Activated naive CD4-positive, alpha-beta T cell treated with Interleukin-2 at 50 U/mL for 16 hours (primary cell): ENCODE results near the gene STIL.
"Not testable (repeated sequence)": the region's sequence is repeated elsewhere in the genome, so short reads cannot be mapped to it uniquely, and the experiment has no call there.

Experiments used
- DNase-seq: peaks from one replicate; pipeline ENCODE4 v3.0.0-alpha.2; 2020

The STIL gene

DNA sequence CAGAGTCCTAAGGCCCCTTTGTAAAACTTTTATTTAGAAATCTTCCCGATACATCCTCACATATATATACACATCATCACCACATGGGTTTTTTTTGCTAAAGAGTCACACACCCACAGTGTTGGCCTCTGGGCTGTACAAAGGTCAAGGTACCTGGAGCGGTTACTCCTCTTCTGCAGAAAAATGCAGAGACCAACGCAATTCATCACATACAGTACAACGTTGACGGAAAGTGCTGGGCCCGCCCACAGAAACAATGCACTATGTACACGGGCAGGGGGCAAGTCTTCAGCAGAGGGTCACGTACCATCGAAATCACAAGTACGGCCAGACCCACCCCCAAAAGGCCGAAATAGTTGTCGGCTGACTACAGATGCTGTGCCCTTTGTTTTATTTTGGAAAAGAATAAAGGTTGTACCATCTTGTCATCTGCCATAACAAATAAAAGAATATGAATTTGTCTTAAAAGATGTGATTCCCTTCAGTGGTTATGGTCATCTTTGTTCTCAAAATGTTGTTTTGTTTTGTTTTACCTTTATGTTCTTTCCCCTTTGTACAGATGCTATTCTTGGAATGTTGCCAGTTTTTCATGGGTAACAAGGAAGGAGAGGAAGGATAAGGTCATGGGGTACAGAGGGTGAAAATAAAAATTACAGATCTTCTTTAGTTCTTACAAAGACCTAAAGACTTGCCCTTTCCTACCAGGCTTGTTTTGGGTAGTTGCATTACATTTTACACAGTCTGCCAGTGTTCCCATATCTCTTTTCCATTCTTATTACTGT, 97.5 kb downstream of the STIL start:
- no peak for DNase-seq

DNA sequence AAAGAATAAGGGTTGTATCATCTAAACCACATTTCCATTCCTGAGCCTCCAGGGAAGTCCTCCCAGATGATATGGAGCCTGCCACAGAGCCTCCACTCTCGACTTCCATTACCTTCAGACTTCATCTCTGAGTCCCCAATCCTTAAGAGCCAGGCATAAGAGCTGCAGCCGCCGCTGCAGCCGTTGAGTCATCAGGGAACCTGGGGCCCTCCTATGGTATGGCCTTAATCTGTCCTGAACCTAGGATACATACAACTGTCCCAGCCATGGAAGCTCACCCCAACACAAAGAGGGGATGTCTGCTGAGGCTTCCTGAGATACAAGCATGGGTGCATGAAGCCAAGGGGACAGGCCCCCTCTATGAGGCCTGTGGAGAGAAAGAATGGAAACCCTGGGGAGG, 98.2 kb downstream of the STIL start:
- no peak for DNase-seq

DNA sequence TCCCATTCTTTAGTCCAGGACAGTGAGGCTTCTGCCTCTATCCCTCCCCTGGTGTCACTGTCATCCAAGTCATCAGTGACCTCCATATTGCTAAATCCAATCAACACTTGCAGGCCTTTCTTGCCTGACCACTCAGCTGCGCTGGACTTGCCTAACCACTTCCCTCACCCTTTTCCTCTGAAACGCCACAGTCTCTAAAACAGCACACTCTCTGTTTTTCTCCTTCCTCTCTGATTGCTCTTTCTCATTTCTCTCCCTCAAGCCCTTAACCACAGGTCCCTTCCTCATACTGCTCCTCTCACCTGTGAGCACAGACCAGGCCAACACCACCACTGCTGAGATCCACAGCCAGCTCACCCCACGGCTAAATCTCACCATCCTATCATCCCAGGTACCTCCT, 99.4 kb downstream of the STIL start:
- DNase-seq, result no peak

DNA sequence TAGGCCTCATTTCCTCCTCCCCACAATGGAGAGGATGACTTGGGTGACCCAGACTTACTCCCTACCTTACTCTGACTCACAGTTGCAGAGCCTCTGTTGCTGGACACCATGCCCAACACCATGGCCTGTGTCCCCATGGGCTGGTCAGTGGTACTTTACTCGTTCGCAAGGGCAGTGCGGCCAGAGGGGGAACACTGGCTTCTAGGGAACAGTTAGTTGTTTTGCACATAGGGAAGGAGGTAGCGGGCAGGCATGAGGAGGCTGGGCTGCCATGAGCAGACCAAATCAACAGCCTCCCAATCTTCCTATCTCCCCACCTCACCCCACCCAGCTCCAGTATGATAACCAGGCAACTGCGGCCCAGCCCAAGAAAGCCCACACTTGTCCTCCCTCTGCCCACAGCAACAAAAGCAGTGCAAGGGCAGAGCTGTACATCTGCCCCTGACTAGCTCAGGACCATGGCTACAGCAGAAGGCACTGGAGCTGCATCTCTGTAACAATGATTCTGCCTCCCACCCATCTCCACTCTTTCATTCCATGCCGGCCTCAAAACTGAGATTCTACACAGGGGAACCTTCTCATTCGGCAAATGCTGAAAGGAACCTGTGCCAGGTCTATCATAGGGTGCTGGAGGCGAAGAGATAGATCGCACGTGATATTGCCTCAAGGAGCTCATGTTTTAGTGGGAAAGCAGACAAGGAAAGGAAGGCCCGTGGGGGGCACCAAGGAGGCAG, 100.5 kb downstream of the STIL start:
- DNase-seq, result no peak

DNA sequence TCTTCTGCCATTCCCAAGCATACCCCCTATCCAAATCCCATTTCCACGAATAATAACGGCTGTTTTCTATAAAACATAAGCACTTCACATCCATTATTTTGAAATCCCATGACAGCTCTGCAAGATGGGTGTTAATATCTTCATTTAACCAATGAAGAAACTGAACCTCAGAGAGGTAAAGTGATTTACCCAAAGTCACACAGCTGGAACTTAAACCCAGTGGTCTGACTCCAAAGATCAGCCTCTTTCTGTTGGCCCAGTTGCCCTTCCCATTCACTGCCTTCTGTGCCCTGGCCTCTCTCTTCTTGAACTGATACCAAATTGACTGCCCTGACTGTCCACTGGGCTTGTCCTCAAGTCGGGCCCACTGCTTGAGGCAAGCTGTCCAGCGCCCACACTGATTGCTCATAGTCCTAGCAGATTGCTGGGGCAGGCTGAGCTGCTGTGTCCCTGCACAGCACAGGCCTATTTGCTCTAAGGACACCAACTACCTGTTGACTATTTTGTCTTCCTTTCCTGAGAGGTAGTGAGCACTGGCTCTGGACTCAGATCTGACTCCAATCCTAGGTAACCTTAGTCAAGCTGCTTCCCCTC, 101.2 kb downstream of the STIL start:
- no peak for DNase-seq

DNA sequence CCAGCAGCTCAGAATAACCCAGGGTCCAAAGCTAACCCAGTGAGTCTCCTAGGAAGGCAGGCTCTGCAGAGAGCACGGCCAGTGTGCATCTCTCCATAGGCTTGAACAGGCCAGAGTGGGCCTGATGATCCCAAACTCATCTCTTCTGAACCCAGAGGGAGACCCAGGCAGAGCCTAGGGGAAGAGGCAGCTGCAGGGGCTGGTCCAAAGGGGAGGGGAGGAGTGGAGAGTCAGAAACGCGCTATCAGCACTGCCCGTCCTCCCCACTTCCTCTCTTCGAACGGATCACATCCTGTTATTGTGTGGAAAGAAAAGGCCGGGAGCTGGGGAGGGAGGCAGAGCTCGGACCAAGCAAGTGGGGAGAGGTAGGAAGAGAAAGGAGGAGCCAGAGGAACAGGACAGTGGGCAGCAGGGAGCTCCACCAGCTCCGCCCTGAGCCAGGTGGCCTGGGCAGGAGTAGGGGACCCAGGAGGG, 102.1 kb downstream of the STIL start:
- no peak for DNase-seq

DNA sequence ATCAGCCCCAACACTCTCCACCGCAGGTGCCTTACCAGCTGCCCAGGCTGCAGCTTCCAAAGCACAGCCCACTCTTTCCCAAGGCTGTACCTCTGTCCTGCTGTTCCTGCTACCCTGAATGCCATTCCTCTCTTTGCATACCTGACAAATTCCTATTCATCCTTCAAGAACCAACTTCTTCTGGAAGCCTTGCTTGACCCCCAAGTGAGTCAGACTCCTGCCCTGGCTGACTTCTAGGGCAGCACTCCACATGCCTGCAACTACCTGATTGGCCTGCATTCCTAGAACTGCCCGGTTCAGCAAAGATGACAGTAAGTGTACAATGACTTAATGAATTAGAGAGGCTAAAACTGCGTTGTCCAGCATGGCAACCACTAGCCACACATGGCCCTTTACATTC, 103.3 kb downstream of the STIL start:
- no peak for DNase-seq

DNA sequence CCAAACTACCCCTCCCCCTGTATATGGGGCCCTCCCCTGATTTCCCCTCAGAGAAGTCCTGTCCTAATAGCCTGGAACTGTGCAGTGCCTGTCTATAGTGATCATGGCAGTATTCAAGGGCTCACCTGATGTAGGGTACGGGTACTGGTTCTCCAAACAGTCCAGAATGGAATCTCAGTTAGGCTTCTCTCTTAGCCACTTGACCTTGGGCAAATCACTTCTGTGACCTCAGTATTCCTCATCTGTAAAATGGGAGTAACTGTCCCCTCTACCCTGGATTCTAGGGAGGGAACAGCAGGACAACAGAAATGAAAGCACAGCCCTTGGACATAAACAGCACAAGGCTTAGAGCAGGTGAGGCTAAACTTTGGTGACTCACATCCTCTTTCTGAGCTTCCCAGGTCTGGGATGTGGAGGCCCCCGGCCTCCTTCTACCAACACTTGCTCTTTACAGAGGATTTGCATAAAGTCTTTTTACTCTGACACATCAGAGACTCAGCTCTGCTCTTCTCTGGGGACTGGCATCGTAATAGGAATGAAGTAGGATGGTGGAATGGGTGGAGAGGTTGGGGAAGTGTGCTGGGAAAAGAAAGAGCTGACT, 104.1 kb downstream of the STIL start:
- no peak for DNase-seq

DNA sequence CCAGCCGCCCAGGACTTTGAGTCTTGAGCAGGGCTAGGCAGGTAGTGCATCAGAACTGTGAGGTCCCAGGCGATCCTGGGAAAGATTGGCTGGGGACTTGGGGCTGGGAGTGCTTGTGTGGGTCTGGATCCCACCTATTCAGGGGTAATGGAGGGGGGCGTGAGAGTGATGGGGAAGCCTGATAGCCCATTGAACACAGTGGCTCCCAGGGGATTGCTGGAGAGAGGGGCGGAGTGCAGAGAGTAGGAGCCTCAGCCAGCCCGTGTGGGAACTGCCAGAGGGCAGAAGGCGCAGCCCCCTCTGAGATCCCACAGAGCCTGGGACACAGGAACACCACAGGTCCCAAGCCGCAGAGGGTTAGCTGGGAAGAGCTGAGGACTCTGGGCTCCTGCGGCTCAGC, 104.9 kb downstream of the STIL start:
- no peak for DNase-seq

DNA sequence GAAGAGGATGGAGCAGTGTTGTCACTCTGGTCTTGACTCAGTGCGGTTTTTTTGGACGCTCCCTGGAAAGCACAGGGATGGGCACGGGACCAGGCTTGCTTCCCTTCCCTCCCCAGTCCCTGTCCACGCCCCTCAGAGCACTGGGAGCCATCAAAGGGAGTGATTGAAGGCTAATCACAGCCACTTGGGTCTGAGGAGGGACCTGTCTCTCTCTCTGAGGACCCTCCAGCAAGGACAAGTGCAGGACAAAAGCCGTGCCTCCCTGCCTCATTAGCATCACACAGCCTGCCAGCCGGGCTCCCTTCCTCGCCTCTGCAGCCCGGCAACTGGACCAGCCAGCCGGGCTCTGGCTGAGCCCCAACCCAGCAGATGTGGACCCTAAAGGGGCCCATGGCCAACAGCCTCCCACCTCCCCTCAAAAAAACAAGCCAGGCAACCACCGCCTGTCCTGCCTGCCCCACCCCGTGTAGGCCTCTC, 105.5 kb downstream of the STIL start:
- no peak for DNase-seq

DNA sequence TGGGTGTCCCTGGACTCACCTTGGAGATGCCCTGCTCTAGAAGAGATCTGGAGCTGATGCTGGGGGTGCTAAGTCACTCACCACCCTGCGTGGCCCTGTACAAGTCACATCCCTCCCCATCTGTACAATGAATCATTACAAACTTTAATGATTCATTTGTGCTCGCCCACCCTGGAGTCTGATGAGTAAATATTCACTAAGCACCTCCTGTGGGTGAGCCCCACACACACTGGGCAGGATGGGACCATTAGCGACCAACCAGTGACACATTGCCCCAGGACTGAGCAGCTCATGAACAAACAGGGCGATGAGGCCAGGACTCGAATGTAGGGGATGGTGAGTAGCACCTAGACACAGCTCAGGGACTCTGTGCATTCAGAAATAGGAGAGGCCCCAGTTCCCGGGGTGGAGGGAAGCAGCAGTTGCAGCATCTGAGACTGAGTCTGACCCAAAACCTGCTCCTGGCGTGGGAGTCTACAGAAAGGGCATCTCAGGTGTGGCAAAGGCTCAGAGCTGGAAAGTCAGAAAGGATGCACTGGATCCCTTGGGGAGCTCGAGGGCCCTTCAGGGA, 106.1 kb downstream of the STIL start:
- no peak for DNase-seq

DNA sequence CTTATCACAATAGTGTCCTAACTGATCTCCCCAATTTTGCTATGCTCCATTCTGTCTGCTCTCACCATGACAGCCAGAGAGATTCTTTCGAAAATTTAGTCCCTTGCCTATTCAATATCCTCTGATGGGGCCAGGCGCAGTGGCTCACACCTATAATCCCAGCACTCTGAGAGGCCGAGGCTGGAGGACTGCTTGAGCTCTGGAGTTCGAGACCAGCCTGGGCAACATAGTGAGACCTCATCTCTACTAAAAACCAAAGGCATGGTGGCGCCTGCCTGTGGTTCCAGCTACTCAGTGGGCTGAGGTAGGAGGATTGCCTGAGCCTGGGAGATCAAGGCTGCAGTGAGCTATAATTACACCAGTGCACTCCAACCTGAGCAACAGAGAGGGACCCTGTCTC, 108.0 kb downstream of the STIL start:
- DNase-seq, result no peak

DNA sequence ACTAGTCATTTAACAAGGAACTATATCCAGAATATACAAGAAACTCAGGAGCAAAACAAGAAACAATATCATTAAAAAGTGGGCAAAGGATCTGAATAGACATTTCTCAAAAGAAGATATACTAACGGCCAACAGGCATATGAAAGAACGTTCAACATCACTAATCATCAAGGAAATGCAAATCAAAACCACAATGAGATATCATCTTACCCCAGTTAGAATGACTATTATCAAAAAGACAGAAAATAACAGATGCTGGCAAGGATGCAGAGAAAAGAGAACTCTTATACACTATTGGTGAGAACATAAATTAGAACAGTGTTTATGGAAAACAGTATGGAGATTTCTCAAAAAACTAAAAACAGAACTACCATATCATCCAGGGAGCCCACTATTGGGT, 110.4 kb downstream of the STIL start:
- DNase-seq, result not testable (repeated sequence)

DNA sequence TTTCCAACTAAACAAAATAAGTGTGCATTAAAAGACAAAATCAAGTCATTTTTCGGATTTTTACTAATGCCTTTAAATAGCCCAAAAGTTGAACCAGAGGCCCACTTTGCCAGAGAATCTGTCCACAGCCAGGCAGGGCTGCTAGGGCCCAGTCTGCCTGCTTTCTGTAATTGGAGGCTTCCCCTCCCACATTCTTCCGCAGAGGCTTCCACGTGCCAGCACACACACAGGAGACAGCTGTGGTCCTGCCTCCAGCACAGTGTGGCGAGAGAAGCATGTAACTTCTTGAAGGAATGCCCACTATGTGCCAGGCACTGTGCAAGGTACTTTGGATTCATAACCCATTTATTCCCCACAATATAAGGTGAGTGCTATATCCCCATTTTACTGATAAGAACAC, 112.8 kb downstream of the STIL start:
- no peak for DNase-seq
